A549 (cell line): ENCODE data around the gene ADCY2. TPM values are rescaled to one million over a fixed set of nuclear protein-coding genes. Genes with fewer than 3 reads are reported as not detected.

ENCODE experiments used
- ATAC-seq, 2 experiments: fragments of 200-7000 bp in 1 of 2; fragments of >200 bp in 1 of 2; cut with Nextera tagmentation in 1 of 2; cut with Tn5 transposase in 1 of 2; 3 replicates each; pipeline versions ENCODE4 v1.8.0 to v1.9.1; 2018 to 2020; ENCODE audit warnings: mild to moderate bottlenecking in 1 of 2, moderate library complexity in 1 of 2
- CTCF ChIA-PET: fragments of 300-600 bp; sonication (Branson Sonifier 250); formaldehyde crosslinking; extraction: SDS; loops from one replicate; lab custom pipeline; 2021; ENCODE audit warnings: antibody characterized with exemption, inconsistent platforms; lab: Yijun Ruan, JAX
- POLR2A ChIA-PET: fragments of 350-600 bp; formaldehyde crosslinking; extraction: SDS; loops from one replicate; lab custom pipeline; 2021; ENCODE audit warnings: antibody characterized with exemption, inconsistent platforms; lab: Yijun Ruan, JAX
- DNase-seq, 2 experiments: peaks; one replicate each; pipeline versions ENCODE4 v3.0.0 to v3.0.0-alpha.2; 2011 to 2016; ENCODE audit warnings: low read depth in 1 of 2, low spot score in 1 of 2
- FAIRE-seq: peaks from 2 replicates; lab custom pipeline; 2011; peaks lifted over from hg19 to GRCh38; lab: Jason Lieb, UNC
- H3K27ac ChIP-seq, 2 experiments: fragments of >200 bp; sonication (Bioruptor Twin); formaldehyde crosslinking; 3 replicates each; pipeline ENCODE4 v1.5.1; 2016 to 2017
- H3K4me1 ChIP-seq: fragments of >200 bp; sonication (Bioruptor Twin); formaldehyde crosslinking; 3 replicates; pipeline ENCODE4 v1.6.1; 2016
- H3K4me2 ChIP-seq: fragments of >200 bp; sonication (Bioruptor Twin); formaldehyde crosslinking; 3 replicates; pipeline ENCODE4 v1.6.1; 2016
- H3K4me3 ChIP-seq: fragments of >200 bp; sonication (Bioruptor Twin); formaldehyde crosslinking; 3 replicates; pipeline ENCODE4 v1.5.1; 2016
- H3K9me3 ChIP-seq: fragments of >200 bp; sonication (Bioruptor Twin); formaldehyde crosslinking; 3 replicates; pipeline ENCODE4 v1.6.1; 2016
- ATOH8 ChIP-seq: fragments of 250-450 bp; sonication (Bioruptor Pico); IDR thresholded peaks from 2 replicates; pipeline ENCODE4 v1.5.0; 2020; ENCODE audit warnings: low read depth, mild to moderate bottlenecking, moderate library complexity
- CHD4 ChIP-seq: fragments of 200-600 bp; sonication (generic); IDR thresholded peaks from 2 replicates; pipeline ENCODE4 v1.6.1; 2016; ENCODE audit warnings: antibody characterized with exemption, mild to moderate bottlenecking, borderline replicate concordance
- EHF ChIP-seq: fragments of 250-450 bp; sonication (Bioruptor Pico); IDR thresholded peaks from 2 replicates; pipeline ENCODE4 v1.5.0; 2020; ENCODE audit warnings: mild to moderate bottlenecking
- EHMT2 ChIP-seq: fragments of 200-600 bp; sonication (generic); IDR thresholded peaks from 2 replicates; pipeline ENCODE4 v1.6.1; 2016; ENCODE audit warnings: antibody characterized with exemption, low read depth, mild to moderate bottlenecking, moderate library complexity
- EP300 ChIP-seq, 2 experiments: fragments of >200 bp; sonication (Bioruptor Twin); formaldehyde crosslinking; IDR thresholded peaks; 2 replicates in 1 of 2; 3 replicates in 1 of 2; pipeline ENCODE4 v1.6.1; 2016 to 2017
- FOSL2 ChIP-seq, 2 experiments: fragments of 450-650 bp in 1 of 2; fragments of >200 bp in 1 of 2; sonication (Bioruptor Twin) in 1 of 2; formaldehyde crosslinking; IDR thresholded peaks; 2 replicates each; pipeline versions ENCODE4 v1.5.0 to v1.6.1; 2016 to 2020; ENCODE audit warnings: mild to moderate bottlenecking in 1 of 2, moderate library complexity in 1 of 2
- HES2 ChIP-seq: fragments of >200 bp; sonication (Bioruptor Twin); formaldehyde crosslinking; IDR thresholded peaks from 2 replicates; pipeline ENCODE4 v1.6.1; 2016
- HMGXB4 ChIP-seq: fragments of 250-450 bp; sonication (Bioruptor Pico); IDR thresholded peaks from 2 replicates; pipeline ENCODE4 v1.5.0; 2021; ENCODE audit warnings: mild to moderate bottlenecking, moderate library complexity, borderline replicate concordance
- HOXB13 ChIP-seq: fragments of 250-450 bp; sonication (Bioruptor Pico); IDR thresholded peaks from 2 replicates; pipeline ENCODE4 v1.5.0; 2020; ENCODE audit warnings: low read depth, mild to moderate bottlenecking, moderate library complexity
- KDM1A ChIP-seq: fragments of 200-600 bp; sonication (generic); IDR thresholded peaks from 2 replicates; pipeline ENCODE4 v1.6.1; 2016; ENCODE audit warnings: low read depth, mild to moderate bottlenecking
- MAFK ChIP-seq: fragments of 450-650 bp; IDR thresholded peaks from 2 replicates; pipeline ENCODE4 v1.6.1; 2014; ENCODE audit not compliant: partially characterized antibody
- MAZ ChIP-seq: fragments of 150-350 bp; IDR thresholded peaks from 2 replicates; pipeline ENCODE4 v1.6.1; 2014; ENCODE audit warnings: antibody characterized with exemption, low read depth, low read length, borderline replicate concordance
- NR3C1 ChIP-seq: fragments of >200 bp; sonication (Bioruptor Twin); formaldehyde crosslinking; IDR thresholded peaks from 3 replicates; pipeline ENCODE4 v1.6.1; 2017
- PBX3 ChIP-seq: IDR thresholded peaks from 2 replicates; pipeline ENCODE4 v1.6.1; 2012
- PHF8 ChIP-seq: fragments of 200-600 bp; sonication (generic); IDR thresholded peaks from 2 replicates; pipeline ENCODE4 v1.6.1; 2016; ENCODE audit warnings: low read depth, mild to moderate bottlenecking, antibody characterized with exemption, moderate library complexity, borderline replicate concordance
- RAD21 ChIP-seq, 2 experiments: fragments of >200 bp in 1 of 2; sonication (Bioruptor Twin) in 1 of 2; formaldehyde crosslinking in 1 of 2; IDR thresholded peaks in 1 of 2; conservative IDR thresholded peaks in 1 of 2; 2 replicates in 1 of 2; 3 replicates in 1 of 2; pipeline ENCODE4 v1.6.1; 2012 to 2018; ENCODE audit warnings: inconsistent platforms in 1 of 2
- RARB ChIP-seq: fragments of 250-450 bp; sonication (Bioruptor Pico); IDR thresholded peaks from 2 replicates; pipeline ENCODE4 v1.8.0; 2021; ENCODE audit warnings: mild to moderate bottlenecking, moderate library complexity
- REST ChIP-seq: fragments of 200-600 bp; sonication (generic); IDR thresholded peaks from 2 replicates; pipeline ENCODE4 v1.6.1; 2016; ENCODE audit warnings: antibody characterized with exemption, mild to moderate bottlenecking, moderate library complexity
- RFX5 ChIP-seq: fragments of 450-650 bp; IDR thresholded peaks from 2 replicates; pipeline ENCODE4 v1.7.1; 2014; ENCODE audit warnings: antibody characterized with exemption, mild to moderate bottlenecking, moderate library complexity
- SMC3 ChIP-seq: fragments of >200 bp; sonication (Bioruptor Twin); formaldehyde crosslinking; IDR thresholded peaks from 3 replicates; pipeline ENCODE4 v1.6.1; 2018; ENCODE audit warnings: inconsistent platforms
- SREBF2 ChIP-seq: fragments of 450-650 bp; IDR thresholded peaks from 2 replicates; pipeline ENCODE4 v1.6.1; 2014; ENCODE audit warnings: mild to moderate bottlenecking, moderate library complexity
- ZFP36 ChIP-seq: fragments of 450-650 bp; IDR thresholded peaks from 2 replicates; pipeline ENCODE4 v1.6.1; 2014; ENCODE audit warnings: borderline replicate concordance; ENCODE audit not compliant: partially characterized antibody
- WGBS: methylation state at CpG from one replicate; pipeline ENCODE4 v1.1.6; 2017; ENCODE audit errors: missing lambda C conversion rate; 5-methylcytosine and 5-hydroxymethylcytosine counted together
- polyA plus RNA-seq, 4 experiments: library from polyadenylated mRNA; depleted of rRNA in 3 of 4; stranded (reverse); fragments of >200 nt; fragmentation: RNase III in 1 of 4; extraction: RNeasy Plus Mini Kit Qiagen cat#74134 plus additional on column Dnase treatment in 1 of 4; gene quantifications; 2 replicates in 3 of 4; 3 replicates in 1 of 4; pipeline ENCODE4 v1.2.3, GENCODE V29; 2011 to 2017

ADCY2 gene
- polyA plus RNA-seq, 2 of the 4 experiments (the other 2 are of a cell fraction) = not detected

GRCh38 chr5:7391814-7392692 lies 3.9 kb upstream of the ADCY2 start (continued):
- TF ChIP-seq SREBF2 = no peak
- TF ChIP-seq REST = no peak
- no peak for TF ChIP-seq RARB (CRISPR knock-in tag)
- no peak for TF ChIP-seq MAZ

GRCh38 chr5:7392693-7393024 lies 3.3 kb upstream of the ADCY2 start:
- WGBS = 44% methylated on average over 3 of the region's 3 CpGs
- DNase-seq (no peak), ATAC-seq (no peak), FAIRE-seq (no peak)
- no peaks in the 10 kb centered on the region for H3K9me3 ChIP-seq
- no peaks in the 10 kb centered on the region for H3K4me1 ChIP-seq
- ChIA-PET POLR2A (no interaction called here), CTCF (interaction anchor here (1.1 kb wide), 1 partner anchor 50 kb away, joined by 3 read pairs; no protein-coding TSS in a partner anchor)
- H3K4me3 ChIP-seq = no peak overlapping the region
- H3K4me2 ChIP-seq = no peak overlapping the region
- H3K27ac ChIP-seq = no peak overlapping the region
- no peak for TF ChIP-seq RFX5
- TF ChIP-seq HES2 = no peak
- TF ChIP-seq EHF (CRISPR knock-in tag) = no peak
- no peak for TF ChIP-seq FOSL2 (IDR thresholded peaks at IDR 0.05)
- TF ChIP-seq FOSL2 (CRISPR knock-in tag; IDR thresholded peaks at IDR 0.05) = no peak
- TF ChIP-seq EP300 (IDR thresholded peaks at IDR 0.05) = no peak
- TF ChIP-seq EHMT2 = no peak
- TF ChIP-seq MAZ = no peak
- no peak for TF ChIP-seq PHF8
- no peak for TF ChIP-seq ZFP36
- no peak for TF ChIP-seq KDM1A
- no peak for TF ChIP-seq PBX3
- TF ChIP-seq ATOH8 (CRISPR knock-in tag) = no peak
- TF ChIP-seq RAD21 (conservative IDR thresholded peaks at IDR 0.05 in 1 of 2, IDR thresholded peaks at IDR 0.05 in 1 of 2) = no peak
- no peak for TF ChIP-seq MAFK
- no peak for TF ChIP-seq NR3C1
- no peak for TF ChIP-seq HMGXB4 (CRISPR knock-in tag)
- no peak for TF ChIP-seq SMC3
- no peak for TF ChIP-seq CHD4
- TF ChIP-seq RARB (CRISPR knock-in tag) = no peak
- TF ChIP-seq HOXB13 (CRISPR knock-in tag) = no peak
